OCI-LY1 (cell line): ENCODE data around the gene GNG12.

Experiments
- H2AFZ ChIP-seq: fragments of 200-600 bp; sonication (generic), shearing (Covaris generic); 2 replicates; pipeline ENCODE4 v1.6.0; 2014; ENCODE audit warnings: antibody characterized with exemption, mild to moderate bottlenecking, low read length
- H3F3A ChIP-seq: fragments of 200-600 bp; sonication (generic), shearing (Covaris generic); 2 replicates; pipeline ENCODE4 v1.6.0; 2014; ENCODE audit warnings: mild to moderate bottlenecking, antibody characterized with exemption, low read length, moderate library complexity; ENCODE audit not compliant: insufficient read depth
- H3K27ac ChIP-seq: fragments of 200-600 bp; sonication (generic); 2 replicates; pipeline ENCODE4 v1.5.1; 2014; ENCODE audit warnings: low read length, mixed run types, mild to moderate bottlenecking, low read depth; ENCODE audit not compliant: poor library complexity, severe bottlenecking
- H3K27me3 ChIP-seq: fragments of 200-600 bp; sonication (generic); 2 replicates; pipeline ENCODE4 v1.6.0; 2014; ENCODE audit warnings: antibody characterized with exemption, mild to moderate bottlenecking, low read length, moderate library complexity; ENCODE audit not compliant: insufficient read depth
- H3K36me3 ChIP-seq: fragments of 200-600 bp; sonication (generic); 2 replicates; pipeline ENCODE4 v1.6.1; 2014; ENCODE audit warnings: mild to moderate bottlenecking, antibody characterized with exemption, low read length, moderate library complexity, mixed read lengths; ENCODE audit not compliant: insufficient read depth
- H3K4me1 ChIP-seq: fragments of 200-600 bp; sonication (generic); 2 replicates; pipeline ENCODE4 v1.5.1; 2014; ENCODE audit warnings: mild to moderate bottlenecking, low read length, moderate library complexity; ENCODE audit not compliant: insufficient read depth, severe bottlenecking
- H3K4me2 ChIP-seq: fragments of 200-600 bp; sonication (generic), shearing (Covaris generic); 2 replicates; pipeline ENCODE4 v1.6.1; 2014; ENCODE audit warnings: low read length
- H3K4me3 ChIP-seq: fragments of 200-600 bp; sonication (generic); 2 replicates; pipeline ENCODE4 v1.5.1; 2014; ENCODE audit warnings: low read length, low read depth, mild to moderate bottlenecking, mixed read lengths; ENCODE audit not compliant: poor library complexity, severe bottlenecking
- H3K79me2 ChIP-seq: fragments of 200-600 bp; shearing (Covaris generic); 2 replicates; pipeline ENCODE4 v1.6.1; 2016; ENCODE audit warnings: mixed run types, low read length, mixed read lengths; ENCODE audit not compliant: insufficient read depth
- H3K9ac ChIP-seq: fragments of 200-600 bp; sonication (generic), shearing (Covaris generic); 2 replicates; pipeline ENCODE4 v1.6.1; 2014; ENCODE audit warnings: mild to moderate bottlenecking, low read length, mixed read lengths
- H3K9me2 ChIP-seq: fragments of 200-600 bp; sonication (generic), shearing (Covaris generic); 2 replicates; pipeline ENCODE4 v1.6.1; 2014; ENCODE audit warnings: low read depth, mild to moderate bottlenecking, low read length, mixed read lengths
- H3K9me3 ChIP-seq: fragments of 200-600 bp; shearing (Covaris generic); 2 replicates; pipeline ENCODE4 v1.6.1; 2014; ENCODE audit warnings: low read length, mixed read lengths
- H4K20me1 ChIP-seq: fragments of 200-600 bp; sonication (generic), shearing (Covaris generic); 2 replicates; pipeline ENCODE4 v1.6.0; 2016; ENCODE audit warnings: mild to moderate bottlenecking, low read length; ENCODE audit not compliant: insufficient read depth
- CTCF ChIP-seq: fragments of 200-600 bp; sonication (generic), shearing (Covaris generic); IDR thresholded peaks from 2 replicates; pipeline ENCODE4 v1.5.1; 2017; ENCODE audit warnings: mild to moderate bottlenecking, antibody characterized with exemption, low read length, moderate library complexity, mixed read lengths
- EZH2 ChIP-seq: fragments of 200-600 bp; sonication (generic), shearing (Covaris generic); IDR thresholded peaks from 2 replicates; pipeline ENCODE4 v1.8.0; 2017; ENCODE audit warnings: borderline replicate concordance, mixed run types, mild to moderate bottlenecking, antibody characterized with exemption, low read length, moderate library complexity, mixed read lengths

GNG12 gene

GRCh38 chr1:67814121-67814772, 19.0 kb downstream of the GNG12 start:
- no peaks in the 10 kb centered on the region for H3K4me1 ChIP-seq
- no peak overlapping the region for H2AFZ ChIP-seq
- H3K36me3 ChIP-seq: no peaks in the 10 kb centered on the region
- no peaks in the 10 kb centered on the region for H4K20me1 ChIP-seq
- H3F3A ChIP-seq: no peaks in the 10 kb centered on the region
- peaks cover 6% of the 10 kb centered on the region; the same call in 1 of the 2 replicates for H3K27me3 ChIP-seq
- H3K9ac ChIP-seq: no peak overlapping the region
- no peaks in the 10 kb centered on the region for H3K9me2 ChIP-seq
- TF ChIP-seq CTCF (no peak), EZH2 (no peak)
- no peak overlapping the region for H3K4me3 ChIP-seq
- no peaks in the 10 kb centered on the region for H3K79me2 ChIP-seq
- H3K9me3 ChIP-seq: peaks cover 7% of the 10 kb centered on the region; the same call in 1 of the 2 replicates
- H3K4me2 ChIP-seq: no peak overlapping the region
- no peak overlapping the region for H3K27ac ChIP-seq

- TF ChIP-seq EZH2 (no peak), CTCF (no peak)
- H3K79me2 ChIP-seq: no peaks in the 10 kb centered on the region
Observed at GRCh38 chr1:67812226-67812625, 21.0 kb downstream of the GNG12 start.

GRCh38 chr1:67811781-67812180, 21.5 kb downstream of the GNG12 start:
- Histone ChIP-seq H3K27ac (no peak overlapping the region), H3F3A (no peaks in the 10 kb centered on the region), H4K20me1 (no peaks in the 10 kb centered on the region), H3K9ac (no peak overlapping the region), H3K36me3 (no peaks in the 10 kb centered on the region), H3K79me2 (no peaks in the 10 kb centered on the region), H3K9me2 (no peaks in the 10 kb centered on the region), H3K9me3 (peaks cover 4% of the 10 kb centered on the region; the same call in 1 of the 2 replicates), H3K4me1 (no peaks in the 10 kb centered on the region), H3K4me3 (no peak overlapping the region), H3K27me3 (peaks cover 6% of the 10 kb centered on the region; the same call in 1 of the 2 replicates), H2AFZ (no peak overlapping the region), H3K4me2 (no peak overlapping the region)
- TF ChIP-seq CTCF (no peak), EZH2 (no peak)

More at GRCh38 chr1:67812226-67812625, 21.0 kb downstream of the GNG12 start:
- Histone ChIP-seq H3F3A (no peaks in the 10 kb centered on the region), H3K9ac (no peak overlapping the region), H3K27me3 (peaks cover 6% of the 10 kb centered on the region; the same call in 1 of the 2 replicates), H3K9me2 (no peaks in the 10 kb centered on the region), H2AFZ (no peak overlapping the region), H3K4me2 (no peak overlapping the region), H3K4me1 (no peaks in the 10 kb centered on the region), H3K36me3 (no peaks in the 10 kb centered on the region), H3K4me3 (no peak overlapping the region), H4K20me1 (no peaks in the 10 kb centered on the region), H3K27ac (no peak overlapping the region), H3K9me3 (peaks cover 7% of the 10 kb centered on the region; the same call in 1 of the 2 replicates)
